ENCODE results near the gene TDO2. TPM values are rescaled to one million over a fixed set of nuclear protein-coding genes. Genes with fewer than 3 reads are reported as not detected.

TDO2 gene
- total RNA-seq, 1 donor, result 2.2 TPM

DNA sequence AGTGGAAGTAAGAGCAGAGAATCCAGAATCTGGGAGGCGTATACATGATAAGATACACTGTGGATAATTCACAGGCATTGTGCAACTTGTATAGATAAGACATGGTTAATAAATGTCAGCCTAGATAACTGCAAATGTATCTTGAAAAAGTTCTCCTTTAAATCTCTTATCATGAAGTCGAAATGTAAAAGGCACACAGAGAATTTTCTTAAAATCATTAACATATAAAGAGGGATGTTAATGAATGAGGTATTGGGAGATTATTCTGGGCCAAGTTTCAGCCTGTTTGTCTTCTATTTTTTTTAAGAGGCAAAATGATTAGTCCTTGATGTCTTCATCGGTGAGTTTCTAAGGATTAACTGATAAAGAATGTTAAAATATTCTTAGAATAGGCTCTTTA is 835 bp downstream of the TDO2 start:
- H3K4me3 ChIP-seq (ENCODE audit: low read depth, low read length), result no peak overlapping the region
- DNase-seq (ENCODE audit: low read depth), result peak; percentile 42
- TF ChIP-seq CTCF (IDR thresholded peaks at IDR 0.05; ENCODE audit: insufficient read depth, low read depth, low read length), result no peak

DNA sequence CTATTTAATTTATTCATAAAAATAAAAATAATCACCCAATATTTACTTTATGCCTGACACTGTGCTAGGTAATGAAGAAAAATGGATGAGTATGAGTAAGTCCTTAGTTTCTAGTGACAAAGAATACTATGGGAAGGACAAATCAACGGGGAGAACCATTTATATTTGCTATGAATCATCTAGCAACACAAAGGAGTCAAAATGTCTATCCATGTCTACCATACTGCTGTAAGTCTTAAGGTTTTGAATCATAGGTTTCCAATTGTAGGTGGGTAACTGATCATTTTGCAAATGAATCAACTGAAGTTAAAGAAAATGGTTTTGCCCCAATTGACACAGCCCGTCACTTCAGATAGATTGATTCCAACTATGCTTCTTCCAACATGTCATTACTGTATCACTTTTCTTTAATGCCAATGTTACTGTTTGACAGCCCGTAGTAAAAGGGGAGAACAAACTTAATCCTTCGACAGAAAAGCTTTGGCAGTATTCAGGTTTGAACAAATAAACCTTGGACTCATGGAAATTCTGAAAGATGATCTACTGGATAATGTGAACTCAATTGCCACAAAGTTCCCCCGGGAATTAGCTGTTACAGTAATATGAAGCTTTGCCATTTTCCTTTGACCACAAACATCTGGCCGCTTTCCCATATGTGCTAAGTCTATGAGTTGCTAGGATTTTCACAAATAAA is 3.2 kb downstream of the TDO2 start:
- peak; percentile 97 for DNase-seq (ENCODE audit: low read depth)
- no peak for TF ChIP-seq CTCF (IDR thresholded peaks at IDR 0.05; ENCODE audit: insufficient read depth, low read depth, low read length)
- no peak overlapping the region for H3K4me3 ChIP-seq (ENCODE audit: low read depth, low read length)

DNA sequence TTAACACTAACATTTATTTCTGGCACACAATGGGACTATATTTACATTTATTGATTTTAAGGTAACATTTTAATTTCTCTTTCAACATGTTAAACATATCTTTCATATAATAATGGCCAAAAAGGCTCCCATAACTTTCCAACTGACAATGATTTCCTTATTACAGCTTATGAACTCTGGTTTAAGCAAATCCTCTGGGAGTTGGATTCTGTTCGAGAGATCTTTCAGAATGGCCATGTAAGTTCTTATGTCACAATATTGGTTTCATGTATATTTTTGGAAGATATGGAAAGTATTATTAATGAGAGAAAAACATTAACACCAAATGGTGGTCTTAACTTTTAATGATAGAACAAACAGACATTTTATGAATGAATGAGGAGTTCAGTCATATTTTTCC is 4.1 kb downstream of the TDO2 start:
- DNase-seq (ENCODE audit: low read depth), result no peak
- TF ChIP-seq CTCF (IDR thresholded peaks at IDR 0.05; ENCODE audit: insufficient read depth, low read depth, low read length), result no peak
- no peak overlapping the region for H3K4me3 ChIP-seq (ENCODE audit: low read depth, low read length)

- H3K4me3 ChIP-seq (ENCODE audit: low read depth, low read length), result no peak overlapping the region
- TF ChIP-seq CTCF (IDR thresholded peaks at IDR 0.05; ENCODE audit: insufficient read depth, low read depth, low read length), result no peak
- no peak for DNase-seq (ENCODE audit: low read depth)
Measured at GRCh38 chr4:155908187-155909139, 5.0 kb downstream of the TDO2 start.

- H3K4me3 ChIP-seq (ENCODE audit: low read depth, low read length), result no peak overlapping the region
- DNase-seq (ENCODE audit: low read depth), result no peak
- no peak for TF ChIP-seq CTCF (IDR thresholded peaks at IDR 0.05; ENCODE audit: insufficient read depth, low read depth, low read length)
Measured at GRCh38 chr4:155909615-155910226, 6.2 kb downstream of the TDO2 start.

DNA sequence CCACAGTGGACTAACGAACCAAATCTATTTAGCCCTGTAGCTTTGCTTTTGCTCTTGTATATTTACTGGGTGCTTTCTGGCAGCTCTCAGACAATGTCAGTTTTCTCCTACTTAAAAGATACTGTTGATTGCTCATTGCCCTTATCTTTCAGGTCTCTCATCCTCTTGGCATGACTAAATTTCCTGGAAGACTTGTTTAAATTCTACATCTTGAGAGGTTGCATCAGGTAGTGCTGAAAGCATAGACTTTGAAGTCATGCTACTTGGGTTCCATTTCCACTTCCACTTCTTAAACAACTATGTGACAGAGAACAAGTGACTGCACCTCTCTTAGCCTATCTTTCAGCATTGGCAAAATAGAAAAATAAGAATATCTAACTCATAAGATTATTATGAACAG is 8.4 kb downstream of the TDO2 start:
- no peak overlapping the region for H3K4me3 ChIP-seq (ENCODE audit: low read depth, low read length)
- TF ChIP-seq CTCF (IDR thresholded peaks at IDR 0.05; ENCODE audit: insufficient read depth, low read depth, low read length), result no peak
- DNase-seq (ENCODE audit: low read depth), result no peak
